Sciatic nerve (tissue), 2 donors: Measurements from ENCODE around the gene FKBP1C. TPM values are rescaled to one million over a fixed set of nuclear protein-coding genes. Genes with fewer than 3 reads are reported as not detected.
"Not testable (repeated sequence)": the region's sequence is repeated elsewhere in the genome, so short reads cannot be mapped to it uniquely, and the experiment has no call there.

Experiments
- ATAC-seq: fragments of 200-7000 bp; cut with Tn5 transposase; one replicate; pipeline ENCODE4 v1.9.1; 2020; ENCODE audit warnings: mild to moderate bottlenecking, moderate library complexity
- DNase-seq: peaks from one replicate; pipeline ENCODE4 v3.0.0-alpha.2; 2020; ENCODE audit warnings: low spot score
- intact Hi-C: fragments of 100-400 bp; cut with DNase I; formaldehyde crosslinking; loops from one replicate; pipeline ENCODE4 v1.14.2; 2022
- total RNA-seq: library from RNA; stranded (reverse); fragmentation: NEBNext Ultra II Directional; extraction: Animal tissue kit (Norgen Biotek cat#: 25700); gene quantifications from one replicate; pipeline ENCODE4 v1.2.1, GENCODE V29; 2021
- donor health status: DM: no; HTN: no; CAD: no.
- donor health status: DM: no; HTN: no; CAD: no.

Gene FKBP1C
- total RNA-seq: 0.89 TPM

DNA sequence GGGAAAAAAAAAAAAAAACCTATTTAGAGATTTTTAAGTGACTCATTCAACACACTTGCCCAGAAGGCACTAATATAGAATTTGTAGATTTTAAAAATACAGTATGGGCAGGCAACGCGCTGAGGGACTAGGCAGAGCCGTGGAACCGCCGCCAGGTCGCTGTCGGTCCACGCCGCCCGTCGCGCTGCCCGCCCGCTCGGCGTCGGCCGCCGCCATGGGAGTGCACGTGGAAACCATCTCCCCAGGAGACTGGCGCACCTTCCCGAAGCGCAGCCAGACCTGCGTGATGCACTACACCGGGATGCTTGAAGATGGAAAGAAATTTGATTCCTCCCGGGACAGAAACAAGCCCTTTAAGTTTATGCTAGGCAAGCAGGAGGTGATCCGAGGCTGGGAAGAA is at the start of gene FKBP1C:
Gene FKBP1C, plus strand, starts transcription at position 127 of the 400 bp plus-strand sequence.
- DNase-seq, ATAC-seq, intact Hi-C loops: not testable (repeated sequence)

DNA sequence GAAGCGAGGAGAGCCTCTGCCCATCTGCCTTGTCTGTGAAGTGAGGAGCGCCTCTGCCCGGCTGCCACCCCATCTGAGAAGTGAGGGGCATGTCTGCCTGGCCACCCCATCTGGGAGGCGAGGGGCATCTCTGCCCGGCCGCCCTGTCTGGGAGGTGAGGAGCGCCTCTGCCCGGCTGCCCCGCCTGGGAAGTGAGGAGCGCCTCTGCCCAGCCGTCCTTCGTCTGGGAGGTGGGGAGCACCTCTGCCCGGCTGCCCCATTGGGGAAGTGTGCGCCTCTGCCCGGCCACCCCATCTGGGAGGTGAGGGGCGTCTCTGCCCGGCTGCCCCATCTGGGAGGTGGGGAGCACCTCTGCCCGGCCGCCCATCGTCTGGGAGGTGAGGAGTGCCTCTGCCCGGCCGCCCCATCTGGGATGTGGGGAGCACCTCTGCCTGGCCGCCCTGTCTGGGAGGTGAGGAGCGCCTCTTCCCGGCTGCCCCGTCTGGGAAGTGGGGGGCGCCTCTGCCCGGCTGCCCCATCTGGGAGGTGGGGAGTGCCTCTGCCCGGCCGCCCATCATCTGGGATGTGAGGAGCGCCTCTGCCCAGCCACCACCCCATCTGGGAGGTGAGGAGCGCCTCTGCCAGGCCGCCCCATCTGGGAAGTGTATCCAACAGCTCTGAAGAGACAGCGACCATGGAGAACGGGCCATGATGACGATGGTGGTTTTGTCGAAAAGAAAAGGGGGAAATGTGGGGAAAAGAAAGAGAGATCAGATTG is 47.0 kb upstream of the FKBP1C start:
- DNase-seq, ATAC-seq, intact Hi-C loops: not testable (repeated sequence)

- no peak for DNase-seq
- intact Hi-C loops: no loop called here
- no peak for ATAC-seq
These were observed 37.1 kb upstream of the FKBP1C start for GRCh38 chr6:63174173-63174572.

DNA sequence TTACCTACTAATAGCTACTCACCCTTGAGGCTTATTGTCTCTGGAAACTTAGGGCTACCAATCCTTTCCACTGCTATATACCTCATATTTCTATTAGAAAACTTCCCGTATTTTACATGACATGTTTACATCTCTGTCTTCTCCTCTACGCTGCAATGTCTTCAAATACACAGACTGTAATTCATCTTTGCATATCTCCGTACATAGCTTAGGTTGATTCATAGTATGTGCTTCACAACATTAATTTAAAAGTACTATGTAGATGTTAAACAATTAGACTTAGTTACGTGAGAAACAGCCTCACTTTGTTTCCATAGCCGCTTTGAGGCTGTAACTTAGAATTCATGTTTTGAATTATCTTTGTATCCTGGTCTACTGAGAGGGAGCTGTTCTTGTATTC is 35.1 kb upstream of the FKBP1C start:
- intact Hi-C loops: no loop called here
- no peak for ATAC-seq
- DNase-seq: no peak

GRCh38 chr6:63180367-63180766 is 30.9 kb upstream of the FKBP1C start:
- DNase-seq (no peak), ATAC-seq (no peak)
- intact Hi-C loops: no loop called here

DNA sequence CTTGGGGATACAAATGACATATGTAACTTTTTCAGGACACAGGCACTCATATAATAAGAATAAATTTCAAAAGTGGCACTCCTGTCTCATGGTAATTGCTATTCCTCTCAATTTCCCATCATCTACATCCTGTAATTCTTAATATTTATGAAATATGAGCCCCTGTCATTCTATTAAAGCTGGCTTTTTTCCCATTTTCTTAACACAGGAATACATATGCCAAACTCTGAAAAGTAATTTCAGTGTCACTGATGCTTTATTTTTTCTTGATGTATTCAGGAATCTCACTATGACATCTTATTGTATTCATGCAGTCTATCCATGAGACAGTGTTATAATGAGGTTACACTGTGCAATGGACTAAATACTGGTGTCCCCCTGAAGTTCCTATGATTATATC is 24.3 kb upstream of the FKBP1C start:
- ATAC-seq: no peak
- intact Hi-C loops: no loop called here
- DNase-seq: no peak

- DNase-seq (no peak), ATAC-seq (no peak)
- intact Hi-C loops: no loop called here
These were observed 22.4 kb upstream of the FKBP1C start for GRCh38 chr6:63188828-63189227.

GRCh38 chr6:63193324-63193723 is 17.9 kb upstream of the FKBP1C start:
- ATAC-seq: no peak
- intact Hi-C loops: no loop called here
- DNase-seq: no peak

GRCh38 chr6:63197741-63198140 is 13.5 kb upstream of the FKBP1C start:
- intact Hi-C loops: no loop called here
- DNase-seq: no peak
- ATAC-seq: no peak

DNA sequence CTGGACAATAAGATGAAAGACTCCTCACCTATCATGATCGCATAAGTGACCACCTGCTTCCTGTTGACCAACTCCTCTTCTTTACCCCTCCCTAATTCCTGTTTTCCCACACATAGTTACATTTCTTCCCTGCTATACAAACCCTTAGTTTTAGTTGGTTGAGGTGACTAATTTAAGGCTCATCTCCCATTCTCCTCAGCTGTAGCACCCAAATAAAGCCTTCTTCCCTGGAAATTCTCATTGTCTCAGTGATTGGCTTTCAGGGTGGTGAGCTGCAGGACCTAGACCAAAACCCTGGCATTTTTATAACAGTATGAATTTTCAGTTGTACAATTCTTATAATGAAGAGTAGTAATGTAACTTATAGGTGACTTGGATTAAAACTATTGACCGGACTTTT is 2.1 kb downstream of the FKBP1C start:
- DNase-seq (no peak), ATAC-seq (no peak)
- intact Hi-C loops: no loop called here

DNA sequence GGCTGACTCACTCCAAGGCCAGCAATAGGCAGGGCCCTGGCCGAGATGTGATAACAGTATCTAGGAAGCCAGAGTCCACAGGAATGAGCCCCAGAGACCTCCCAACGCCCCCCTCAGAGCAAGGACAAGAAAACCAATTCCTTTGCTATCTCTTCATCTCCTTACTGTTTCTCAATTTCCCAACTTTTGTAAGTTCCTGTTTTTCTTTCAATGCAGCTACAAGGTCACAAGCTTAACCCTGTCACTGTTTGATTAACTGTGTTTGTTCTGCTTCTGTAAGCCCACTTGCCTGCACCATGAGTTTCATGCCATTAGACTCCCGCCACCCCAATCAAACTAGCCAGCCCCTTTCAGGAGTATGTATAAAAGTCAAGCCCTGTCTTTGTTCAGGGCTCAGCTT is 3.5 kb downstream of the FKBP1C start:
- no peak for ATAC-seq
- DNase-seq: no peak
- intact Hi-C loops: no loop called here

DNA sequence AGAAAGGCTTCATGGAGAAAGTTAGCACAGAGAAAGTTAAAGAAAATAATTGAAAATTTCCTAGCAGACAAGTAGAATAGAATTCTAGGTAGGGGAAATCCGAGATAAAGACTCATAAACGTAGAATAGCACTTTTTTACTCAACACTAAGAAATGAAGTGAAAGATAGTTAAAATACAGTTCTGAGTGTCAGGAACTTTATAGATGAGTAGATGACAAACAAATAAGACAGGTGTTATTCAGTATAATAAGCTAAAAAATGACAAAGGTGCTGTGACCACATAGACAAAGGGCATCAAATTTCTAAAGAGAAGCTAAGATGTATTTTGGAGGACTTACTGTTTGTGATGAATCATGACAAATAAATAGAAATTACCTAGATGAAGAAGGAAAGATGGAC is 12.9 kb downstream of the FKBP1C start:
- intact Hi-C loops: no loop called here
- no peak for ATAC-seq
- DNase-seq: no peak

DNA sequence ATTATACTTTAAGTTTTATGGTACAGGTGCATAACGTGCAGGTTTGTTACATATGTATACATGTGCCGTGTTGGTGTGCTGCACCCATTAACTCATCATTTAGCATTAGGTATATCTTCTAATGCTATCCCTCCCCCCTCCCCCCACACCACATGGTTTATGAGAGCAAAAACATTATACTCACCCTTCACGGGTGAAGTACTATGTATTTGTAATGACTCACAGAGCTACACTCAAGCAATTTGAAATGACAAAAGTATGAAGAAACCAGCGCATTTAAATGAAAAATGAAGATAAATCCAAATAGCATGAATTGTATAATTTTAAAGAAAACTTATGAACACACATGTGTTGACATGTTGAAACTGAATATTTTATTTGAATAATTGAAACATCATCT is 14.7 kb downstream of the FKBP1C start:
- intact Hi-C loops, DNase-seq, ATAC-seq: not testable (repeated sequence)

- intact Hi-C loops, ATAC-seq, DNase-seq: not testable (repeated sequence)
These were observed 16.9 kb downstream of the FKBP1C start for GRCh38 chr6:63227928-63228894.

DNA sequence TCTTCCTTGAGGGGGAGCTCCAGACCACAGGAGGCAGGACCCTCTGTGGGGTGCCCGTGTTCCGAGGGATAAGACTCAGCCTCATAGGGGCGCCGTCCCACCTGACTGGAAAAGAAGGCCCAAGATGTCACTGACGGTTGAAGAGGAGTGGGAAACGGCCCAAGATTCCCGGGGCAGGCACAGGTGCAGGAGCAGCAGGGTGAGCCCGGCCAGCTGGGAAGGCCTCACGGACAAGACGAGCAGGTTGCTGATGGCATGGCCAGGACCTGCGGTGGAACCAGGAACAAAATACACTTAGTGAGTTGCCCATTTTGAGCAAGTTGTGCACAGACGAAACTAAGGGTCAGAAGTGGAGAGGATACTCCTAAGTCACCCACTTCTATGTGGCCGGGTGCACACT is 18.8 kb downstream of the FKBP1C start:
- DNase-seq, ATAC-seq, intact Hi-C loops: not testable (repeated sequence)

DNA sequence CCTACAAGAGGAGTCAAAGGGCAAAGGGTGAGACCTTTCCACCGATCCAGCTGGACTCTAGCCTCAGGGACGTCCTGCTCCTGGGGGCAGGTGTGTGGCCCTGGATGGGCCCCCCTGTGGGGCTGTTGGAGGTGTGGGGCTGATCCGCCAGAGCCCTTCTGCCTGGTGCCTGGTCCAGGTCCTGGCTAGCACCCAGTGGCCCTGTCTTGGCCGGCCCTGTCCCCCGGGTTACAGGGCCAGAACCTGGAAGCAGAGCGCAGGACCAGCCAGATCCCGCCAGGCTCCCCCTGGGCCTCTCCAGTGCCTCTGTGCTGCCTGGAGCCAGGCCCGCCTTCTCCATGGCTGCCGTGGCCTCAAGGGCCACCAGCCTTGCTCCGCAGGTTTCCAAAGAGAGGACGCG is 19.2 kb downstream of the FKBP1C start:
- intact Hi-C loops, ATAC-seq, DNase-seq: not testable (repeated sequence)

DNA sequence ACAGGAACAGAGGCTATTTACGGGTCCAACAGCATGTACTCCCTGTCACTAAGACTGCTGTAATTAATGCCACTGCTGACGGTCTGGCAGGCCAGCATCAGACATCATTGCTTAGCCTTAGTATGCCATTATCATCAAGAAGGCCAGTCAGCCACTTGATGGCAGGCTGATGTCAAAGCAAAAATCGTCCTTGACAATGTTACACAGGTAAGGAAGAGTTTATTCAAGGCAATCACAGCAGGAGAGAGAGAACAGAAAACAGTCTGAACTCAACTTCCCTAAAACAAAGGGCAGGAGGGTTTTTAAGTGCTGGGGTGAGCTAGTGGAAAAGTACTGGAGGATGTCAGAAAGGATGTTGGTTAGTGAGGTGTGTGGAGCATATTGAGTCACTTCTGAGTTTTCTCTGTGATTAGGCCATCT is 25.1 kb downstream of the FKBP1C start:
- intact Hi-C loops: no loop called here
- ATAC-seq (no peak), DNase-seq (no peak)

GRCh38 chr6:63245420-63245819 is 34.2 kb downstream of the FKBP1C start:
- ATAC-seq: no peak
- intact Hi-C loops: no loop called here

DNA sequence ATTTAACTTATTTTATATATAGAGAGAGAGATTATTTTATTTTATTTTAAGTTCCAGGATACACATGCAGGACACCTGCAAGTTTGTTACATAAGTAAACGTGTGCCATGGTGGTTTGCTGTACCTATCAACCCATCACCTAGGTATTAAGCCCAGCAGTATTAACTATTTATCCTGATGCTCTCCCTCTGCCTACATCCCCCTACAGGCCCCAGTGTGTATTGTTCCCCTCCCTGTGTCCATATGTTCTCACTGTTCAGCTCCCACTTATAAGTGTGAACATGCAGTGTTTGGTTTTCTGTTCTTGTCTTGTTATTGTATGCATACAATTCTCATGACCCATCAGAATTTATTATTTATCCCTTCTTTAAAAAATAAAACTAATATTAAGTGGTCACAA is 34.6 kb downstream of the FKBP1C start:
- ATAC-seq: no peak
- intact Hi-C loops: no loop called here

More at GRCh38 chr6:63245420-63245819, 34.2 kb downstream of the FKBP1C start:
- DNase-seq: no peak

DNA sequence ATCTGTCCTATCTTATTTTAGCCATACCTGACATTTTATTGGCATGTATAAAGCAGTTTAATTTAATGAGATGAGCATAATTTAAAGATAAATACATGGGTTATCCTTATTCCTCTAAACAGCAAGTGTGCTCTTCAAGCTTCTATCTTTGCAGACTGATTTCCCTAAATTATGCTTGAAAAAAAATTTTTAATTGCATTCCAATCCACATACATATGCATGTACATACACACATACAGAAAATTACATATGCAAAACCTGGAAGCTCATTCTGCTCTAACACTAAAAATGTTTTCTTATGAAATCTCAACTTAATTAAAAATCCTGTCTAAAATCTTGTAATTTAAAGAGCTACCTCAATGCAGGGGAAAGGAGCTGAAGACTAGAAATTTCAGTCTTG is 35.3 kb downstream of the FKBP1C start:
- intact Hi-C loops: no loop called here
- DNase-seq (no peak), ATAC-seq (no peak)

More for the DNA sequence above, 34.6 kb downstream of the FKBP1C start:
- no peak for DNase-seq
